Esophagus muscularis mucosa (tissue), 4 donors: ENCODE data around the gene NCOA7. TPM values are rescaled to one million over a fixed set of nuclear protein-coding genes. Genes with fewer than 3 reads are reported as not detected.

Source experiments
- DNase-seq: peaks from one replicate; pipeline ENCODE4 v3.0.0-alpha.2; 2017; ENCODE audit errors: extremely low spot score
- H3K27ac ChIP-seq, 4 donors: fragments of 200-600 bp; sonication (generic); replicated peaks in 1 of 4; 1 replicate in 3 of 4; 2 replicates in 1 of 4; pipeline ENCODE4 v1.5.1; 2016 to 2019; ENCODE audit warnings: mild to moderate bottlenecking in 1 of 4
- H3K27me3 ChIP-seq, 4 donors: fragments of 200-600 bp; sonication (generic); one replicate each; pipeline versions ENCODE4 v1.5.1 to v1.6.0; 2016 to 2019
- H3K36me3 ChIP-seq, 4 donors: fragments of 200-600 bp; sonication (generic); one replicate each; pipeline ENCODE4 v1.5.1; 2016 to 2019
- H3K4me1 ChIP-seq, 4 donors: fragments of 200-600 bp; sonication (generic); one replicate each; pipeline ENCODE4 v1.5.1; 2016 to 2019
- H3K4me3 ChIP-seq, 4 donors: fragments of 200-600 bp; sonication (generic); 1 replicate in 2 of 4; 2 replicates in 2 of 4; pipeline ENCODE4 v1.5.1; 2016 to 2019; ENCODE audit warnings: mild to moderate bottlenecking in 4 of 4, moderate library complexity in 1 of 4
- H3K9me3 ChIP-seq, 4 donors: fragments of 200-600 bp; sonication (generic); 1 replicate in 3 of 4; 2 replicates in 1 of 4; pipeline ENCODE4 v1.5.1; 2016 to 2019
- EP300 ChIP-seq: sonication (generic); formaldehyde crosslinking; IDR thresholded peaks from one replicate; pipeline ENCODE4 v1.6.1; 2017; ENCODE audit warnings: antibody characterized with exemption
- POLR2A ChIP-seq: fragments of 450-650 bp; IDR thresholded peaks from one replicate; pipeline ENCODE4 v1.6.1; 2017; ENCODE audit warnings: antibody characterized with exemption, moderate library complexity, mild to moderate bottlenecking, low read depth
- POLR2AphosphoS5 ChIP-seq, 2 donors: sonication (generic); formaldehyde crosslinking; IDR thresholded peaks; one replicate each; pipeline ENCODE4 v1.6.1; 2017; ENCODE audit warnings: antibody characterized with exemption in 2 of 2
- WGBS: methylation state at CpG from one replicate; pipeline ENCODE4 v1.1.5; 2018; 5-methylcytosine and 5-hydroxymethylcytosine counted together
- intact Hi-C: fragments of 100-400 bp; cut with DNase I; formaldehyde crosslinking; loops from one replicate; pipeline ENCODE4 v1.15.1; 2023
- total RNA-seq, 4 donors: library from RNA; depleted of rRNA; stranded (reverse); fragments of >200 nt; gene quantifications; one replicate each; pipeline versions ENCODE4 v1.1.0 to v1.2.1, GENCODE V29; 2016
- TF ChIP-seq, protein P1 (sequence below), 3 experiments: fragments of 200-600 bp in 2 of 3; fragments of 450-650 bp in 1 of 3; sonication (generic) in 2 of 3; IDR thresholded peaks; one replicate each; pipeline ENCODE4 v1.5.1; 2017 to 2019; ENCODE audit warnings: antibody characterized with exemption in 3 of 3, mild to moderate bottlenecking in 2 of 3, moderate library complexity in 1 of 3

The NCOA7 gene
- total RNA-seq, 4 donors from 2014 or later: 15.4 to 29.0 (median 19.9) TPM

DNA sequence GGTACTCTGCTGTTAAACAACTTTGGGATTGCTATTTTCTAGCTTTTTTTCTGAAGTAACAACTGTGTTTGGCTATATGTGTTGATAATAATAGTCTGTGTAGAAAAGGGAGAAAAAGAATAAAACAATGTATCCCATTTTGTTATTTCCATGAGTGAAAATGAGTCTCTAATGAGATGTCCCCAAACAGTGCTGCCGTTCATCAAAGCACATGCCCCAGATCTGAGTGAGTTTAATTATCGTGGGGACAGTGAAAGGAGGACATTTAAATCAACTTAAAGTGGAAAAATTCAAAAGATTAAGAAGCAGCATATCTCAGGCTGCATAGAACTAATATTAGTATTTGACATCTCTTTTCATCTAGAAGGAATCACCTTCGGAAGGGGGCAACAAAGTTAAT lies 59.6 kb downstream of the NCOA7 start:
- TF ChIP-seq POLR2AphosphoS5 (IDR thresholded peaks at IDR 0.05): no peak
- TF ChIP-seq, protein P1, sequence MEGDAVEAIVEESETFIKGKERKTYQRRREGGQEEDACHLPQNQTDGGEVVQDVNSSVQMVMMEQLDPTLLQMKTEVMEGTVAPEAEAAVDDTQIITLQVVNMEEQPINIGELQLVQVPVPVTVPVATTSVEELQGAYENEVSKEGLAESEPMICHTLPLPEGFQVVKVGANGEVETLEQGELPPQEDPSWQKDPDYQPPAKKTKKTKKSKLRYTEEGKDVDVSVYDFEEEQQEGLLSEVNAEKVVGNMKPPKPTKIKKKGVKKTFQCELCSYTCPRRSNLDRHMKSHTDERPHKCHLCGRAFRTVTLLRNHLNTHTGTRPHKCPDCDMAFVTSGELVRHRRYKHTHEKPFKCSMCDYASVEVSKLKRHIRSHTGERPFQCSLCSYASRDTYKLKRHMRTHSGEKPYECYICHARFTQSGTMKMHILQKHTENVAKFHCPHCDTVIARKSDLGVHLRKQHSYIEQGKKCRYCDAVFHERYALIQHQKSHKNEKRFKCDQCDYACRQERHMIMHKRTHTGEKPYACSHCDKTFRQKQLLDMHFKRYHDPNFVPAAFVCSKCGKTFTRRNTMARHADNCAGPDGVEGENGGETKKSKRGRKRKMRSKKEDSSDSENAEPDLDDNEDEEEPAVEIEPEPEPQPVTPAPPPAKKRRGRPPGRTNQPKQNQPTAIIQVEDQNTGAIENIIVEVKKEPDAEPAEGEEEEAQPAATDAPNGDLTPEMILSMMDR (IDR thresholded peaks at IDR 0.05): no peak
- TF ChIP-seq POLR2A: no peak
- no peak for TF ChIP-seq EP300
- Histone ChIP-seq H3K36me3 (peaks cover 0 to 3% (median 0%) of the 10 kb centered on the region in 4 donors), H3K4me1 (peaks cover 3 to 15% (median 10%) of the 10 kb centered on the region in 4 donors), H3K9me3 (no peaks in the 10 kb centered on the region), H3K4me3 (no peak overlapping the region), H3K27me3 (no peaks in the 10 kb centered on the region), H3K27ac (no peak overlapping the region)
- WGBS: 73% methylated on average over 3 of the region's 3 CpGs
- DNase-seq: no peak
- intact Hi-C loops: no loop called here

DNA sequence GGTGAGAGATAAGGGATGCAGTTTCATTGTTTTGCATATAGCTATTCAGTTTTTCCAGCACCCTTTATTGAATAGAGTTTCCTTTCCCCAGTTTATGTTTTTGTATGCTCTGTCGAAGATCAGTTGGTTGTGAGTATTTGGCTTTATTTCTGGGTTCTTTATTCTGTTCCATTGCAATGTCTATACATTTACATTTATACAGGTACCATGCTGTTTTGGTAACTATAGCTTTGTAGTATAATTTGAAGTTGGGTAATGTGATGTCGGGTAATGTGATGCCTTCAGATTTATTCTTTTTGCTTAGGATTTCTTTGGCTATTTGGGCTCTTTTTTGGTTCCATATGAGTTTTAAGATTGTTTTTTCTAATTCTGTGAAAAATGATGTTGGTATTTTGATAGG lies 61.8 kb downstream of the NCOA7 start:
- Histone ChIP-seq H3K4me3 (no peak overlapping the region), H3K4me1 (peaks cover 0 to 10% (median 4%) of the 10 kb centered on the region in 4 donors), H3K36me3 (peaks cover 0 to 16% (median 2%) of the 10 kb centered on the region in 4 donors), H3K27me3 (no peaks in the 10 kb centered on the region), H3K27ac (no peak overlapping the region), H3K9me3 (no peaks in the 10 kb centered on the region)
- TF ChIP-seq POLR2AphosphoS5 (IDR thresholded peaks at IDR 0.05) (no peak), POLR2A (no peak), EP300 (no peak)
- intact Hi-C loops: no loop called here
- no peak for DNase-seq
- WGBS: 98% methylated on average over 2 of the region's 2 CpGs

DNA sequence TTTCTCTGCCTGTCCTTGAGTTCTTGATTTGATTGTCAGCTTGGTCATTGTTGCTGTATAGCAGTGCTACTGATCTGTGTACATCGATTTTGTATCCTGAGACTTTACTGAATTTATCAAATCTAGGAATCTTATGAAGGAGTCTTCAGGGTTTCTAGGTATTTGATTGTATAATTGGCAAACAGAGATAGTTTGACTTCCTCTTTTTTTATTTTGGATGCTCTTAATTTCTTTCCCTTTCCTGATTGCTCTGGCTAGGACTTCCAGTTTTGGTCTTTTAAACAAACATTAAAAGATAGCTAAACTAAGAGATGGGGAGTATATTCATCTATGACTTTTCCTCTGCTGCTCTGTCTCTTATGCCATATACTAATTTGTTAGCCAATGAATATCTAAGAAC lies 62.4 kb downstream of the NCOA7 start:
- WGBS: 89% methylated on average over 1 of the region's 1 CpG
- DNase-seq: no peak
- Histone ChIP-seq H3K27ac (no peak overlapping the region), H3K27me3 (no peaks in the 10 kb centered on the region), H3K4me3 (no peak overlapping the region), H3K4me1 (peaks cover 0 to 10% (median 4%) of the 10 kb centered on the region in 4 donors), H3K9me3 (no peaks in the 10 kb centered on the region), H3K36me3 (peaks cover 0 to 18% (median 2%) of the 10 kb centered on the region in 4 donors)
- intact Hi-C loops: no loop called here
- TF ChIP-seq POLR2A (no peak), POLR2AphosphoS5 (IDR thresholded peaks at IDR 0.05) (no peak), EP300 (no peak)
- TF ChIP-seq, protein P1 (IDR thresholded peaks at IDR 0.05): no peak

DNA sequence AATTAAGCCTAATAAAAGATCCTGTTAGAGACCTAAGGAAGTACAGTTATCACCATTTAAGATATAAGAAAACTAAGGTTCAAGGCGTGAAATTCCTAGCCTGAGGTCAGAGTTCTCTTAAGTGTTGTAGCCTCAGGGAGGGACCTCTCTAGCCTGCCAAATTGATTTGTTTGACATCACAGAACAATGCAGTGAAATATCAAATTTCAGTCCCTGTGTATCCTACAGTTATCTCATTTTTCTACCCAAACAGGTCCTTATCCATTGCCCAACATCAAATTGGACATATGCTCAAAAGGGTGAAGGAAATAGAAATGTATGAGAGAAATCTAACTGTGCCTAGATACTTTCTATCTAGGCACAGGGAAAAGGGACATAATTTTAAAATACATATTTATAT lies 63.0 kb downstream of the NCOA7 start:
- DNase-seq: no peak
- Histone ChIP-seq H3K36me3 (peaks cover 0 to 18% (median 2%) of the 10 kb centered on the region in 4 donors), H3K9me3 (no peaks in the 10 kb centered on the region), H3K27me3 (no peaks in the 10 kb centered on the region), H3K4me1 (peaks cover 0 to 10% (median 4%) of the 10 kb centered on the region in 4 donors), H3K27ac (no peak overlapping the region), H3K4me3 (no peak overlapping the region)
- no peak for TF ChIP-seq POLR2A
- no peak for TF ChIP-seq EP300
- TF ChIP-seq POLR2AphosphoS5 (IDR thresholded peaks at IDR 0.05): no peak
- TF ChIP-seq, protein P1 (IDR thresholded peaks at IDR 0.05): no peak
- intact Hi-C loops: no loop called here
- WGBS: 87% methylated on average over 1 of the region's 1 CpG

DNA sequence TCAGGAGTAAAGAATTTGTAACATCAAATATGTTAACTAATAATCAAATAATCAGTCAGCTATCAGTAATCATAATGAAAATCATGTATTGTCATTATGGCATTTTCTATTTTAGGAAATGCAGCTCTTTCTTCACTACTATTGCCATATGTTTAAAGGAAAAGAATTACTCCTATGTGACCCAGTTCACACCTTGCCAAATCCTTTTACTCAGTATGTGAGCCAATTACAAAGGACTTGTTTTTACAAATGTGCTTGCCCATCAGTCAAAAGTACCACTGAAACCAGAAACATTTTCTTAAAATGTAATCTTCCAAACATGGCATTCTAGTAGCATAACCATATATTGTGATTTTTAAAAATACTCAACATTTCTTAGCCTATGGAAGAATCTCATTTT lies 63.6 kb downstream of the NCOA7 start:
- no peak for DNase-seq
- no peak overlapping the region for H3K27ac ChIP-seq
- intact Hi-C loops: no loop called here
- no peaks in the 10 kb centered on the region for H3K9me3 ChIP-seq
- H3K27me3 ChIP-seq: no peaks in the 10 kb centered on the region
- peaks cover 0 to 18% (median 2%) of the 10 kb centered on the region in 4 donors for H3K36me3 ChIP-seq
- H3K4me3 ChIP-seq: no peak overlapping the region
- no peak for TF ChIP-seq POLR2AphosphoS5 (IDR thresholded peaks at IDR 0.05)
- TF ChIP-seq, protein P1 (IDR thresholded peaks at IDR 0.05): no peak
- TF ChIP-seq EP300: no peak
- TF ChIP-seq POLR2A: no peak
- peaks cover 0 to 10% (median 4%) of the 10 kb centered on the region in 4 donors for H3K4me1 ChIP-seq
